ENCODE results near the gene CARMIL1.
A peak's percentile ranks its signal among the peaks of the same experiment; 100 is the strongest.

DNA sequence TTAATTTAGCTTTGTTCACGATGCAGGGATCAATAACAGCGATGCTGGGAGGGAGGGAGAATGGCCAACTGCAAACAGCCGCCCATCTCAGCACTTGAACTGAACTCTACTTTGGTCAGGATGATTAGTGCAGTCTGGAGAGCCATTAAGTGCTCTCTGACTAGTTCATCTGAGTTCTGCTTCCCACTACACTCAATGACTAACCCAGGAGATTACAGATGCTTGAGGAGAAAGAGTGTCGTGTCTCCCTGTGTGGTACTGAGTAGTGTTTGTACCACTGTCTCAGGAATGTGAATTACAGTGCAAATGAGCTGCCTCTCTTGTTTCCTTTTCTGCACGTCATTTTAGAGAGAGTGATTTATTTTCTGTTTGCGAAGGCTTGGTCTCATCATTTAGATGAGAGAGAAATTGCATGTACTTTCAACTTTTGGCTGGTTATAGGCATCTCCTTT lies 23.5 kb downstream of the CARMIL1 start:
- TF ChIP-seq LEF1 (IDR thresholded peaks at IDR 0.05; ENCODE audit: borderline replicate concordance) (no peak), FOXA1 (IDR thresholded peaks at IDR 0.05) (no peak), ARNT (IDR thresholded peaks at IDR 0.05) (no peak), ELF4 (IDR thresholded peaks at IDR 0.05) (no peak), PKNOX1 (IDR thresholded peaks at IDR 0.05) (peak; percentile 57; the same call in 1 of the 2 replicates), SUZ12 (IDR thresholded peaks at IDR 0.05) (no peak), SP1 (IDR thresholded peaks at IDR 0.05) (no peak), ZNF384 (IDR thresholded peaks at IDR 0.05) (no peak), BHLHE40 (IDR thresholded peaks at IDR 0.05; ENCODE audit: borderline replicate concordance) (no peak)

All from HEK293T (cell line).